ENCODE data around the gene DYNLRB1.

GRCh38 chr20:34532756-34533155 lies 16.5 kb downstream of the DYNLRB1 start:
- TF ChIP-seq CTCF (IDR thresholded peaks at IDR 0.05) (no peak), ZFX (IDR thresholded peaks at IDR 0.05; ENCODE audit: borderline replicate concordance) (no peak)

Data from 22Rv1 (cell line).